Measurements from ENCODE around the gene ZBTB3. TPM values are rescaled to one million over a fixed set of nuclear protein-coding genes. Genes with fewer than 3 reads are reported as not detected.

Gene ZBTB3
- total and polyA plus RNA-seq, 2 of the 8 experiments (the other 6 are each of a cell fraction or from before 2014, with no cell fraction given): 30.2 to 76.9 TPM

DNA sequence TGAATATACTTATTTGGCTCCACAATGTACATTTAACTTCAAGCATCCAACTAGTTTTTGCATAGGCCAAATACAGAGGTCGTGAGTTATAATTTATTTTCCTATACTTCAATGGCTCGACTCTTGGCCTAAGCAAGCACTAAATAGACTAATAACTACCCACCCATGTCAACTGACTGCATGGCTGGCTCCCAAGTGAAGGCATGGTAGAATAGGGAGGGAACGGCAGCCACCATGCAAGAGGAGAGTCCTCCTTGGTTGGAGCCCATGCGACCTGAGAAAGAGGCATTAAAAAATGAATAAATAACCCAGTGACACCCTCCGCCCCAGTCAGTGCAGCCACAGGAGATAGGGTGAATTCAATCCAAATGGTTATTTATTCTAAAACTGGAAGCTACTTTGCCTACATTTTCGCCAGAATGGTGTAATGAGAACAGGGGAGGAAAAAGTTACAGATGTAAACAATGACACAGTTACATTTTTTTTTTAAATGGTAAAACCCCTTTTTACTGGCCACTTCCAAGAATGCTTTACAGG, 41.6 kb downstream of the ZBTB3 start:
- peaks cover 26 to 67% (median 46%) of the 10 kb centered on the region in 4 experiments for H3K36me3 ChIP-seq (ENCODE audit: control insufficient read depth in 2 of 4, insufficient read depth in 4 of 4, low read length in 3 of 4)
- no peak for FAIRE-seq
- 92% methylated on average over 6 of the region's 6 CpGs; no CpG with 5 or more reads in 1 of the 2 experiments for WGBS, 2 experiments (ENCODE audit: extremely low coverage in 1 of 2, insufficient coverage in 1 of 2, insufficient read length in 1 of 2, insufficient replicate concordance in 2 of 2, low coverage in 1 of 2, low lambda C conversion rate in 2 of 2, missing lambda C conversion rate in 1 of 2)

More for the DNA sequence above, 41.6 kb downstream of the ZBTB3 start:
- no peak overlapping the region for H3K4me2 ChIP-seq (ENCODE audit: insufficient read depth in 1 of 2, low read depth in 2 of 2, low read length in 2 of 2)
- H3K14ac ChIP-seq (ENCODE audit: insufficient read length): no peak overlapping the region
- H3K79me2 ChIP-seq (ENCODE audit: control insufficient read depth in 1 of 2, insufficient read depth in 2 of 2, low read length in 2 of 2): peaks cover 0 to 11% of the 10 kb centered on the region in 2 experiments; a peak in 2 of 4 replicates
- H2BK120ac ChIP-seq (replicated peaks; ENCODE audit: low read depth, low read length): no peak overlapping the region
- H3K4ac ChIP-seq (replicated peaks; ENCODE audit: insufficient read length, low read depth, low read length): no peak overlapping the region
- no peak overlapping the region for H3K4me3 ChIP-seq (ENCODE audit: extremely low read depth in 1 of 4, insufficient read depth in 2 of 4, low read depth in 3 of 4, low read length in 4 of 4)
- CTCF ChIA-PET (ENCODE audit: partially characterized antibody): interaction anchor here (0.6 to 4.0 kb wide), 3 partner anchors 11 to 57 kb away, joined by 3 to 26 read pairs (median 4); partner anchors contain the start of gene TAF6L
- no peak for TF ChIP-seq CEBPB (IDR thresholded peaks at IDR 0.05; ENCODE audit: low read depth, low read length)
- TF ChIP-seq NANOG (IDR thresholded peaks at IDR 0.05; ENCODE audit: insufficient read depth, low read depth, low read length, poor library complexity, severe bottlenecking): no peak
- TF ChIP-seq KDM5A (IDR thresholded peaks at IDR 0.05; ENCODE audit: low read length): no peak
- no peak overlapping the region for H4K8ac ChIP-seq (ENCODE audit: extremely low read depth, insufficient read depth, low read length)
- H3K18ac ChIP-seq (ENCODE audit: extremely low read depth, low read length): no peak overlapping the region
- H4K91ac ChIP-seq (replicated peaks; ENCODE audit: insufficient read length, low read length): no peak overlapping the region
- H4K5ac ChIP-seq (ENCODE audit: insufficient read length, low read depth, low read length): no peak overlapping the region
- no peak for DNase-seq (ENCODE audit: low read depth in 1 of 2, low spot score in 2 of 2)
- H3K56ac ChIP-seq (replicated peaks; ENCODE audit: insufficient read length, low read depth, low read length): no peak overlapping the region
- H2BK12ac ChIP-seq (ENCODE audit: low read depth, low read length): no peak overlapping the region
- H3K9ac ChIP-seq (replicated peaks in 1 of 4; ENCODE audit: extremely low read depth in 1 of 4, low read depth in 3 of 4, low read length in 3 of 4): no peak overlapping the region
- no peak overlapping the region for H2BK15ac ChIP-seq (ENCODE audit: low read length)
- POLR2A ChIA-PET (ENCODE audit: partially characterized antibody): interaction anchor here (1.0 to 61.4 kb wide), 5 partner anchors 11 to 58 kb away, joined by 3 to 2041 read pairs (median 5); partner anchors contain the start of genes C11orf98, CSKMT, GANAB and HNRNPUL2
- H2BK5ac ChIP-seq (ENCODE audit: low read depth, low read length): no peak overlapping the region
- no peak overlapping the region for H2AK5ac ChIP-seq (ENCODE audit: low read depth, low read length)
- no peaks in the 10 kb centered on the region; the same call in 1 of the 2 replicates for H3K79me1 ChIP-seq (ENCODE audit: low read depth, low read length)
- H2AFZ ChIP-seq (ENCODE audit: low read length): no peak overlapping the region
- H3K23ac ChIP-seq (ENCODE audit: insufficient read length): no peak overlapping the region
- no peaks in the 10 kb centered on the region for H3K9me3 ChIP-seq (ENCODE audit: insufficient read depth in 2 of 2, low read depth in 1 of 2, low read length in 1 of 2)
- H3K4me1 ChIP-seq (replicated peaks in 1 of 4; ENCODE audit: control insufficient read depth in 3 of 4, insufficient read depth in 4 of 4, low read length in 3 of 4): peaks cover 7 to 36% (median 16%) of the 10 kb centered on the region in 4 experiments
- peaks cover 8% of the 10 kb centered on the region for H3K23me2 ChIP-seq (ENCODE audit: low read depth, low read length)
- H4K20me1 ChIP-seq (replicated peaks in 1 of 2; ENCODE audit: control insufficient read depth in 1 of 2, insufficient read depth in 2 of 2, low read length in 2 of 2): peaks cover 0 to 3% of the 10 kb centered on the region in 2 experiments
- H3K27ac ChIP-seq (ENCODE audit: low read depth, low read length): no peak overlapping the region
- H2BK20ac ChIP-seq (ENCODE audit: low read length): no peak overlapping the region
- H3K27me3 ChIP-seq (replicated peaks in 1 of 4; ENCODE audit: control insufficient read depth in 3 of 4, extremely low read depth in 1 of 4, insufficient read depth in 3 of 4, low read length in 3 of 4): no peaks in the 10 kb centered on the region; a peak in 1 of 7 replicates
